ENCODE results near the gene CLN3.

DNA sequence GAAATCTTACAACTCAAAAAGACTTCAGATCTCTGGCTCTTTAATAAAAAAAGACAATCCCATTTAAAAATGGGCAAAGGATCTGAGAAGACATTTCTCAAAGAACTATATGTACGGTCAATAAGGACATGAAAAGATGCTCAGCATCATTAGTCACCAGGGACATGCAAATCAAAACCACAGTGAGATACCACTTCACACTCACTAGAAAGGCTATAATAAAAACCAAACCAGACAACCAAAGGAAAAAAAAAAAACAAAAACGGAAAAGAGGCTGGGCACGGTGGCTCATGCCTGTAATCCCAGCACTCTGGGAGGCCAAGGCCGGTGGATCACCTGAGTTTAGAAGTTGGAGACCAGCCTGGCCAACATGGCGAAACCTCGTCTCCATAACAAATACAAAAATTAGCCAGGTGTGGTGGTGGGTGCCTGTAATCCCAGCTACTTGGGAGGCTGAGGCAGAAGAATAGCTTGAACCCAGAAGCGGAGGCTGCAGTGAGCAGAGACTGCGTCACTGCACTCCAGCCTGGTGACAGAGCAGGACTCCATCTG lies 18.1 kb downstream of the CLN3 start:
- TF ChIP-seq CTCF (IDR thresholded peaks at IDR 0.05) (no peak), POLR2AphosphoS5 (IDR thresholded peaks at IDR 0.05) (no peak)
